HL-60 (cell line): Measurements from ENCODE around the gene TBC1D14.
A peak's percentile ranks its signal among the peaks of the same experiment; 100 is the strongest.

ENCODE experiments used
- DNase-seq, 2 experiments: peaks; one replicate each; pipeline ENCODE4 v3.0.0-alpha.2; 2010 to 2020; ENCODE audit warnings: low read depth in 1 of 2, low spot score in 1 of 2
- H3K27ac ChIP-seq: fragments of 250-450 bp; sonication (Bioruptor Pico); replicated peaks from 2 replicates; pipeline ENCODE4 v1.5.1; 2020; ENCODE audit warnings: mild to moderate bottlenecking, moderate library complexity
- H3K27me3 ChIP-seq: fragments of 250-450 bp; sonication (Bioruptor Pico); 2 replicates; pipeline ENCODE4 v1.5.1; 2021; ENCODE audit warnings: mild to moderate bottlenecking, moderate library complexity; ENCODE audit not compliant: insufficient read depth, poor library complexity, severe bottlenecking
- H3K4me3 ChIP-seq: replicated peaks from 2 replicates; pipeline ENCODE4 v1.5.1; 2011; ENCODE audit warnings: mild to moderate bottlenecking, control low read depth, low read length; ENCODE audit not compliant: insufficient read depth
- CTCF ChIP-seq: IDR thresholded peaks from one replicate; pipeline ENCODE4 v1.5.1; 2011; ENCODE audit warnings: low read length, control low read depth, inconsistent platforms; ENCODE audit not compliant: insufficient read depth
- GABPA ChIP-seq: IDR thresholded peaks from 2 replicates; pipeline ENCODE4 v1.6.1; 2012; ENCODE audit warnings: low read depth
- POLR2AphosphoS5 ChIP-seq: IDR thresholded peaks from 2 replicates; pipeline ENCODE4 v1.6.1; 2012; ENCODE audit warnings: low read depth
- REST ChIP-seq: IDR thresholded peaks from 2 replicates; pipeline ENCODE4 v1.6.1; 2012; ENCODE audit warnings: low read depth; ENCODE audit not compliant: insufficient replicate concordance
- SPI1 ChIP-seq: IDR thresholded peaks from 2 replicates; pipeline ENCODE4 v1.6.1; 2012; ENCODE audit warnings: low read depth, mild to moderate bottlenecking, borderline replicate concordance

The TBC1D14 gene

GRCh38 chr4:7062816-7063215, 153.2 kb downstream of the TBC1D14 start:
- DNase-seq, result no peak
- no peaks in the 10 kb centered on the region for H3K27me3 ChIP-seq
- TF ChIP-seq SPI1 (no peak), CTCF (no peak), POLR2AphosphoS5 (no peak), GABPA (no peak), REST (no peak)
- H3K27ac ChIP-seq, result no peak overlapping the region
- no peak overlapping the region for H3K4me3 ChIP-seq

- no peak for DNase-seq
- H3K27ac ChIP-seq, result no peak overlapping the region
- H3K27me3 ChIP-seq, result no peaks in the 10 kb centered on the region
- no peak overlapping the region for H3K4me3 ChIP-seq
- TF ChIP-seq CTCF (no peak), GABPA (no peak), REST (no peak), POLR2AphosphoS5 (no peak), SPI1 (no peak)
Measured at GRCh38 chr4:7063362-7063761, 153.7 kb downstream of the TBC1D14 start.

GRCh38 chr4:7066006-7066405, 156.4 kb downstream of the TBC1D14 start:
- TF ChIP-seq REST, result no peak
- TF ChIP-seq POLR2AphosphoS5, result no peak
- TF ChIP-seq SPI1, result no peak
- TF ChIP-seq CTCF, result no peak
- TF ChIP-seq GABPA, result no peak
- Histone ChIP-seq H3K27me3 (no peaks in the 10 kb centered on the region), H3K4me3 (peak overlapping the region; percentile 77), H3K27ac (peak overlapping the region; percentile 88)
- no peak for DNase-seq
